GM23338 (cell line): ENCODE measurements around the gene YJEFN3. TPM values are rescaled to one million over a fixed set of nuclear protein-coding genes. Genes with fewer than 3 reads are reported as not detected.

ENCODE experiments used
- ATAC-seq: fragments of 200-7000 bp; cut with Tn5 transposase; 3 replicates; pipeline ENCODE4 v1.9.1; 2020
- DNase-seq: peaks from one replicate; pipeline ENCODE4 v3.0.0-alpha.2; 2015; ENCODE audit warnings: low spot score
- H2AFZ ChIP-seq: fragments of 200-600 bp; sonication (generic); 2 replicates; pipeline ENCODE4 v1.8.0; 2016; ENCODE audit warnings: antibody characterized with exemption, mild to moderate bottlenecking, moderate library complexity
- H3F3A ChIP-seq: fragments of 200-600 bp; sonication (generic); replicated peaks from 2 replicates; pipeline ENCODE4 v1.8.0; 2017; ENCODE audit warnings: antibody characterized with exemption, mixed run types, low read depth
- H3K27ac ChIP-seq: fragments of 200-600 bp; sonication (generic); 2 replicates; pipeline ENCODE4 v1.6.1; 2016; ENCODE audit warnings: low read depth
- H3K27me3 ChIP-seq: fragments of 200-600 bp; sonication (generic); 2 replicates; pipeline ENCODE4 v1.8.0; 2016; ENCODE audit warnings: mild to moderate bottlenecking, mixed run types, moderate library complexity; ENCODE audit not compliant: insufficient read depth
- H3K36me3 ChIP-seq: fragments of 200-600 bp; sonication (generic); 2 replicates; pipeline ENCODE4 v1.8.0; 2016; ENCODE audit warnings: mild to moderate bottlenecking; ENCODE audit not compliant: insufficient read depth
- H3K4me1 ChIP-seq: fragments of 200-600 bp; sonication (generic); 2 replicates; pipeline ENCODE4 v1.8.0; 2016; ENCODE audit warnings: mild to moderate bottlenecking, moderate library complexity; ENCODE audit not compliant: insufficient read depth
- H3K4me2 ChIP-seq: fragments of 200-600 bp; sonication (generic); 2 replicates; pipeline ENCODE4 v1.7.1; 2017; ENCODE audit warnings: mixed run types
- H3K4me3 ChIP-seq: fragments of 200-600 bp; sonication (generic); 2 replicates; pipeline ENCODE4 v1.6.1; 2016; ENCODE audit warnings: mixed run types
- H3K79me2 ChIP-seq: fragments of 200-600 bp; sonication (generic); replicated peaks from 2 replicates; pipeline ENCODE4 v1.8.0; 2017; ENCODE audit warnings: mild to moderate bottlenecking; ENCODE audit not compliant: insufficient read depth
- H3K9me2 ChIP-seq: fragments of 200-600 bp; sonication (generic); 2 replicates; pipeline ENCODE4 v1.8.0; 2017; ENCODE audit not compliant: insufficient read depth
- H4K20me1 ChIP-seq: fragments of 200-600 bp; sonication (generic); replicated peaks from 2 replicates; pipeline ENCODE4 v1.8.0; 2017; ENCODE audit warnings: mild to moderate bottlenecking; ENCODE audit not compliant: insufficient read depth
- H3K27ac Mint-ChIP-seq: 2 replicates; pipeline ENCODE4 v1.8.0; 2020; ENCODE audit warnings: inconsistent platforms, mild to moderate bottlenecking, moderate library complexity, mixed read lengths
- H3K27me3 Mint-ChIP-seq: 3 replicates; pipeline ENCODE4 v1.8.0; 2022; ENCODE audit warnings: low read depth, mild to moderate bottlenecking, moderate library complexity, mixed read lengths, inconsistent platforms; ENCODE audit not compliant: insufficient read depth, poor library complexity
- H3K36me3 Mint-ChIP-seq: 3 replicates; pipeline ENCODE4 v1.8.0; 2021; ENCODE audit warnings: low read depth, mild to moderate bottlenecking, inconsistent platforms, moderate library complexity, mixed read lengths
- H3K4me1 Mint-ChIP-seq: 3 replicates; pipeline ENCODE4 v1.8.0; 2020; ENCODE audit warnings: mild to moderate bottlenecking, inconsistent platforms, mixed read lengths
- H3K4me3 Mint-ChIP-seq: 3 replicates; pipeline ENCODE4 v1.8.0; 2021; ENCODE audit warnings: moderate library complexity, mild to moderate bottlenecking, inconsistent platforms, mixed read lengths
- H3K9me3 Mint-ChIP-seq: 3 replicates; pipeline ENCODE4 v1.8.0; 2020; ENCODE audit warnings: moderate library complexity, mild to moderate bottlenecking, inconsistent platforms, mixed read lengths
- CREB1 ChIP-seq: fragments of 250-450 bp; sonication (Bioruptor Pico); IDR thresholded peaks from 2 replicates; pipeline ENCODE4 v1.5.0; 2020; ENCODE audit warnings: low read depth, mild to moderate bottlenecking, moderate library complexity
- EZH2 ChIP-seq: fragments of 200-600 bp; sonication (generic); IDR thresholded peaks from one replicate; pipeline ENCODE4 v1.8.0; 2017; ENCODE audit warnings: antibody characterized with exemption, mild to moderate bottlenecking, low read depth; ENCODE audit not compliant: unreplicated experiment
- NANOG ChIP-seq: IDR thresholded peaks from 2 replicates; pipeline ENCODE4 v1.6.1; 2016; ENCODE audit warnings: antibody characterized with exemption, borderline replicate concordance
- STAT1 ChIP-seq: IDR thresholded peaks from one replicate; pipeline ENCODE4 v1.6.1; 2016; ENCODE audit warnings: antibody characterized with exemption; ENCODE audit not compliant: unreplicated experiment
- ZNF114 ChIP-seq: fragments of 250-450 bp; sonication (Bioruptor Pico); IDR thresholded peaks from 2 replicates; pipeline ENCODE4 v1.5.0; 2020; ENCODE audit warnings: mild to moderate bottlenecking, moderate library complexity
- polyA plus RNA-seq: library from polyadenylated mRNA; unstranded; fragments of >200 nt; fragmentation: Nextera tagmentation; extraction: Ambion mirVana; gene quantifications from 2 replicates; pipeline ENCODE4 v1.2.1, GENCODE V29; 2016
- total RNA-seq: library from RNA; depleted of rRNA; stranded (reverse); fragments of >200 nt; shearing (Covaris generic); gene quantifications from 2 replicates; pipeline ENCODE4 v1.2.3, GENCODE V29; 2014
- TF ChIP-seq, protein P1 (sequence below): fragments of 250-450 bp; sonication (Bioruptor Pico); IDR thresholded peaks from 2 replicates; pipeline ENCODE4 v1.5.0; 2020; ENCODE audit warnings: mild to moderate bottlenecking, moderate library complexity
- TF ChIP-seq, protein P2 (sequence below): IDR thresholded peaks from 2 replicates; pipeline ENCODE4 v1.6.1; 2016; ENCODE audit warnings: antibody characterized with exemption

The YJEFN3 gene
- total and polyA plus RNA-seq, 2 experiments from 2014 or later: 3.5 to 6.5 TPM

DNA sequence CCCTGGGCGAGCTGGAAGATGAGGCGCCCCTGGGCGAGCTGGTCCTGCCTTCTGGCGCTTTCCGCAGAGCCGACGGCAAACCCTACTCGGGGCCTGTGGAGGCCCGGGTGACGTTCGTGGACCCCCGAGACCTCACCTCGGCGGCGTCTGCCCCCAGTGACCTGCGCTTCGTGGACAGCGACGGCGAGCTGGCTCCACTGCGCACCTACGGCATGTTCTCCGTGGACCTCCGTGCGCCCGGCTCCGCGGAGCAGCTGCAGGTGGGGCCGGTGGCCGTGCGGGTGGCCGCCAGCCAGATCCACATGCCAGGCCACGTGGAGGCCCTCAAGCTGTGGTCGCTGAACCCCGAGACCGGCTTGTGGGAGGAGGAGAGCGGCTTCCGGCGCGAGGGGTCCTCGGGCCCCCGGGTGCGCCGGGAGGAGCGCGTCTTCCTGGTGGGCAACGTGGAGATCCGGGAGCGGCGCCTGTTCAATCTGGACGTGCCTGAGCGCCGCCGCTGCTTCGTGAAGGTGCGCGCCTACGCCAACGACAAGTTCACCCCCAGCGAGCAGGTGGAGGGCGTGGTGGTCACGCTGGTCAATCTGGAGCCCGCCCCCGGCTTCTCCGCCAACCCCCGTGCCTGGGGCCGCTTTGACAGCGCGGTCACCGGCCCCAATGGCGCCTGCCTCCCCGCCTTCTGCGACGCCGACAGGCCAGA, 15.7 kb downstream of the YJEFN3 start (continued):
- TF ChIP-seq, protein P1, sequence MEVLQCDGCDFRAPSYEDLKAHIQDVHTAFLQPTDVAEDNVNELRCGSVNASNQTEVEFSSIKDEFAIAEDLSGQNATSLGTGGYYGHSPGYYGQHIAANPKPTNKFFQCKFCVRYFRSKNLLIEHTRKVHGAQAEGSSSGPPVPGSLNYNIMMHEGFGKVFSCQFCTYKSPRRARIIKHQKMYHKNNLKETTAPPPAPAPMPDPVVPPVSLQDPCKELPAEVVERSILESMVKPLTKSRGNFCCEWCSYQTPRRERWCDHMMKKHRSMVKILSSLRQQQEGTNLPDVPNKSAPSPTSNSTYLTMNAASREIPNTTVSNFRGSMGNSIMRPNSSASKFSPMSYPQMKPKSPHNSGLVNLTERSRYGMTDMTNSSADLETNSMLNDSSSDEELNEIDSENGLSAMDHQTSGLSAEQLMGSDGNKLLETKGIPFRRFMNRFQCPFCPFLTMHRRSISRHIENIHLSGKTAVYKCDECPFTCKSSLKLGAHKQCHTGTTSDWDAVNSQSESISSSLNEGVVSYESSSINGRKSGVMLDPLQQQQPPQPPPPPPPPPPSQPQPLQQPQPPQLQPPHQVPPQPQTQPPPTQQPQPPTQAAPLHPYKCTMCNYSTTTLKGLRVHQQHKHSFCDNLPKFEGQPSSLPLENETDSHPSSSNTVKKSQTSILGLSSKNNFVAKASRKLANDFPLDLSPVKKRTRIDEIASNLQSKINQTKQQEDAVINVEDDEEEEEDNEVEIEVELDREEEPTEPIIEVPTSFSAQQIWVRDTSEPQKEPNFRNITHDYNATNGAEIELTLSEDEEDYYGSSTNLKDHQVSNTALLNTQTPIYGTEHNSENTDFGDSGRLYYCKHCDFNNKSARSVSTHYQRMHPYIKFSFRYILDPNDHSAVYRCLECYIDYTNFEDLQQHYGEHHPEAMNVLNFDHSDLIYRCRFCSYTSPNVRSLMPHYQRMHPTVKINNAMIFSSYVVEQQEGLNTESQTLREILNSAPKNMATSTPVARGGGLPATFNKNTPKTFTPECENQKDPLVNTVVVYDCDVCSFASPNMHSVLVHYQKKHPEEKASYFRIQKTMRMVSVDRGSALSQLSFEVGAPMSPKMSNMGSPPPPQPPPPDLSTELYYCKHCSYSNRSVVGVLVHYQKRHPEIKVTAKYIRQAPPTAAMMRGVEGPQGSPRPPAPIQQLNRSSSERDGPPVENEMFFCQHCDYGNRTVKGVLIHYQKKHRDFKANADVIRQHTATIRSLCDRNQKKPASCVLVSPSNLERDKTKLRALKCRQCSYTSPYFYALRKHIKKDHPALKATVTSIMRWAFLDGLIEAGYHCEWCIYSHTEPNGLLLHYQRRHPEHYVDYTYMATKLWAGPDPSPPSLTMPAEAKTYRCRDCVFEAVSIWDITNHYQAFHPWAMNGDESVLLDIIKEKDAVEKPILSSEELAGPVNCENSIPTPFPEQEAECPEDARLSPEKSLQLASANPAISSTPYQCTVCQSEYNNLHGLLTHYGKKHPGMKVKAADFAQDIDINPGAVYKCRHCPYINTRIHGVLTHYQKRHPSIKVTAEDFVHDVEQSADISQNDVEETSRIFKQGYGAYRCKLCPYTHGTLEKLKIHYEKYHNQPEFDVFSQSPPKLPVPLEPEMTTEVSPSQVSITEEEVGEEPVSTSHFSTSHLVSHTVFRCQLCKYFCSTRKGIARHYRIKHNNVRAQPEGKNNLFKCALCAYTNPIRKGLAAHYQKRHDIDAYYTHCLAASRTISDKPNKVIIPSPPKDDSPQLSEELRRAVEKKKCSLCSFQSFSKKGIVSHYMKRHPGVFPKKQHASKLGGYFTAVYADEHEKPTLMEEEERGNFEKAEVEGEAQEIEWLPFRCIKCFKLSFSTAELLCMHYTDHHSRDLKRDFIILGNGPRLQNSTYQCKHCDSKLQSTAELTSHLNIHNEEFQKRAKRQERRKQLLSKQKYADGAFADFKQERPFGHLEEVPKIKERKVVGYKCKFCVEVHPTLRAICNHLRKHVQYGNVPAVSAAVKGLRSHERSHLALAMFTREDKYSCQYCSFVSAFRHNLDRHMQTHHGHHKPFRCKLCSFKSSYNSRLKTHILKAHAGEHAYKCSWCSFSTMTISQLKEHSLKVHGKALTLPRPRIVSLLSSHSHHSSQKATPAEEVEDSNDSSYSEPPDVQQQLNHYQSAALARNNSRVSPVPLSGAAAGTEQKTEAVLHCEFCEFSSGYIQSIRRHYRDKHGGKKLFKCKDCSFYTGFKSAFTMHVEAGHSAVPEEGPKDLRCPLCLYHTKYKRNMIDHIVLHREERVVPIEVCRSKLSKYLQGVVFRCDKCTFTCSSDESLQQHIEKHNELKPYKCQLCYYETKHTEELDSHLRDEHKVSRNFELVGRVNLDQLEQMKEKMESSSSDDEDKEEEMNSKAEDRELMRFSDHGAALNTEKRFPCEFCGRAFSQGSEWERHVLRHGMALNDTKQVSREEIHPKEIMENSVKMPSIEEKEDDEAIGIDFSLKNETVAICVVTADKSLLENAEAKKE (CRISPR knock-in tag): no peak

DNA sequence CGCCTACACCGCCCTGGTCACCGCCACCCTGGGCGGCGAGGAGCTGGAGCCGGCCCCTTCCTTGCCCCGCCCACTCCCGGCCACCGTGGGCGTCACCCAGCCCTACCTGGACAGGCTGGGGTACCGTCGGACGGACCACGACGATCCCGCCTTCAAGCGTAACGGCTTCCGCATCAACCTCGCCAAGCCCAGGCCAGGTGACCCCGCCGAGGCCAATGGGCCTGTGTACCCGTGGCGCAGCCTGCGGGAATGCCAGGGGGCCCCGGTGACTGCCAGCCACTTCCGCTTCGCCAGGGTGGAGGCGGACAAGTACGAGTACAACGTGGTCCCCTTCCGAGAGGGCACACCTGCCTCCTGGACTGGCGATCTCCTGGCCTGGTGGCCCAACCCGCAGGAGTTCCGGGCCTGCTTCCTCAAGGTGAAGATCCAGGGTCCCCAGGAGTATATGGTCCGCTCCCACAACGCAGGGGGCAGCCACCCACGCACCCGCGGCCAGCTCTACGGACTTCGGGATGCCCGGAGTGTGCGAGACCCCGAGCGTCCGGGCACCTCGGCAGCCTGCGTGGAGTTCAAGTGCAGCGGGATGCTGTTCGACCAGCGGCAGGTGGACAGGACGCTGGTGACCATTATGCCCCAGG, 16.4 kb downstream of the YJEFN3 start:
- Mint-ChIP-seq H3K27me3 (peaks cover 7% of the 10 kb centered on the region), H3K9me3 (no peaks in the 10 kb centered on the region; the same call in 2 of the 3 replicates)
- TF ChIP-seq CREB1 (CRISPR knock-in tag) (no peak), NANOG (no peak), STAT1 (no peak), EZH2 (no peak), ZNF114 (CRISPR knock-in tag) (no peak)
- TF ChIP-seq, protein P2, sequence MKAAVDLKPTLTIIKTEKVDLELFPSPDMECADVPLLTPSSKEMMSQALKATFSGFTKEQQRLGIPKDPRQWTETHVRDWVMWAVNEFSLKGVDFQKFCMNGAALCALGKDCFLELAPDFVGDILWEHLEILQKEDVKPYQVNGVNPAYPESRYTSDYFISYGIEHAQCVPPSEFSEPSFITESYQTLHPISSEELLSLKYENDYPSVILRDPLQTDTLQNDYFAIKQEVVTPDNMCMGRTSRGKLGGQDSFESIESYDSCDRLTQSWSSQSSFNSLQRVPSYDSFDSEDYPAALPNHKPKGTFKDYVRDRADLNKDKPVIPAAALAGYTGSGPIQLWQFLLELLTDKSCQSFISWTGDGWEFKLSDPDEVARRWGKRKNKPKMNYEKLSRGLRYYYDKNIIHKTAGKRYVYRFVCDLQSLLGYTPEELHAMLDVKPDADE: no peak

More for the DNA sequence above, 16.4 kb downstream of the YJEFN3 start:
- no peaks in the 10 kb centered on the region; the same call in 2 of the 3 replicates for H3K36me3 Mint-ChIP-seq
- Histone ChIP-seq H3F3A (no peaks in the 10 kb centered on the region), H3K79me2 (no peaks in the 10 kb centered on the region), H3K4me2 (no peak overlapping the region), H3K36me3 (no peaks in the 10 kb centered on the region), H3K4me3 (no peak overlapping the region), H3K9me2 (no peaks in the 10 kb centered on the region), H4K20me1 (no peaks in the 10 kb centered on the region), H3K27me3 (peaks cover 5% of the 10 kb centered on the region; the same call in 1 of the 2 replicates), H2AFZ (no peak overlapping the region), H3K4me1 (no peaks in the 10 kb centered on the region), H3K27ac (no peak overlapping the region)
- H3K4me1 Mint-ChIP-seq: peaks cover 8% of the 10 kb centered on the region; the same call in 2 of the 3 replicates
- DNase-seq (no peak), ATAC-seq (no peak)
- H3K27ac Mint-ChIP-seq: no peak overlapping the region
- no peak overlapping the region for H3K4me3 Mint-ChIP-seq
